Endodermal cell (in vitro differentiated cells): ENCODE measurements around the gene APOL3. TPM values are rescaled to one million over a fixed set of nuclear protein-coding genes. Genes with fewer than 3 reads are reported as not detected.
"Not testable (repeated sequence)": the region's sequence is repeated elsewhere in the genome, so short reads cannot be mapped to it uniquely, and the experiment has no call there.

Experiments used
- DNase-seq: peaks from one replicate; pipeline ENCODE4 v3.0.0-alpha.2; 2017
- H3K27ac ChIP-seq: 2 replicates; pipeline ENCODE4 v1.5.1; 2013; ENCODE audit warnings: mild to moderate bottlenecking, low read depth, low read length, moderate library complexity
- H3K27me3 ChIP-seq: 2 replicates; pipeline ENCODE4 v1.6.1; 2013; ENCODE audit warnings: mild to moderate bottlenecking, low read length, moderate library complexity; ENCODE audit not compliant: insufficient read depth, control insufficient read depth, poor library complexity, severe bottlenecking
- H3K36me3 ChIP-seq: 2 replicates; pipeline ENCODE4 v1.7.0; 2013; ENCODE audit warnings: mild to moderate bottlenecking, low read length, moderate library complexity; ENCODE audit not compliant: control insufficient read depth, insufficient read depth
- H3K4me1 ChIP-seq: one replicate; pipeline ENCODE4 v1.7.0; 2013; ENCODE audit warnings: low read length; ENCODE audit not compliant: control insufficient read depth, insufficient read depth
- H3K4me3 ChIP-seq: 2 replicates; pipeline ENCODE4 v1.5.1; 2013; ENCODE audit warnings: mild to moderate bottlenecking, low read length, moderate library complexity
- H3K9ac ChIP-seq: 2 replicates; pipeline ENCODE4 v1.6.1; 2013; ENCODE audit warnings: mild to moderate bottlenecking, low read length, moderate library complexity; ENCODE audit not compliant: poor library complexity, severe bottlenecking; ENCODE audit errors: extremely low read depth
- H3K9me3 ChIP-seq: 2 replicates; pipeline ENCODE4 v1.6.1; 2013; ENCODE audit warnings: mild to moderate bottlenecking, low read length, moderate library complexity; ENCODE audit not compliant: control insufficient read depth
- H3K27ac Mint-ChIP-seq: 2 replicates; pipeline ENCODE4 v1.8.0; 2020; ENCODE audit warnings: mixed read lengths
- H3K27me3 Mint-ChIP-seq: 2 replicates; pipeline ENCODE4 v1.8.0; 2021; ENCODE audit warnings: mild to moderate bottlenecking, mixed read lengths; ENCODE audit not compliant: insufficient read depth
- H3K36me3 Mint-ChIP-seq: 2 replicates; pipeline ENCODE4 v1.8.0; 2020; ENCODE audit warnings: low read depth, mixed read lengths
- H3K4me1 Mint-ChIP-seq: 2 replicates; pipeline ENCODE4 v1.8.0; 2020; ENCODE audit warnings: mixed read lengths
- H3K4me3 Mint-ChIP-seq: 2 replicates; pipeline ENCODE4 v1.8.0; 2020; ENCODE audit warnings: mild to moderate bottlenecking, moderate library complexity, mixed read lengths
- H3K9me3 Mint-ChIP-seq: 2 replicates; pipeline ENCODE4 v1.8.0; 2020; ENCODE audit warnings: mild to moderate bottlenecking, mixed read lengths
- CTCF ChIP-seq: fragments of 200-600 bp; sonication (generic); conservative IDR thresholded peaks from 2 replicates; pipeline ENCODE4 v1.5.0; 2021; ENCODE audit warnings: antibody characterized with exemption, mild to moderate bottlenecking
- WGBS, 2 experiments: methylation state at CpG; one replicate each; pipeline versions ENCODE4 v1.1.5 to v1.1.7; 2013; ENCODE audit warnings: missing lambda C conversion rate in 2 of 2, mixed read lengths in 1 of 2; ENCODE audit not compliant: insufficient coverage in 1 of 2, insufficient read length in 1 of 2; 5-methylcytosine and 5-hydroxymethylcytosine counted together
- total RNA-seq, 2 donors: library from RNA; stranded (reverse); fragmentation: NEBNext Ultra II Directional in 1 of 2; extraction: Animal tissue kit (Norgen Biotek cat#: 25700) in 1 of 2; gene quantifications; 2 replicates in 1 of 2; 3 replicates in 1 of 2; pipeline ENCODE4 v1.2.1, GENCODE V29; 2021

Gene APOL3
- total RNA-seq, 2 donors from 2014 or later = 0.46 to 1.1 TPM

DNA sequence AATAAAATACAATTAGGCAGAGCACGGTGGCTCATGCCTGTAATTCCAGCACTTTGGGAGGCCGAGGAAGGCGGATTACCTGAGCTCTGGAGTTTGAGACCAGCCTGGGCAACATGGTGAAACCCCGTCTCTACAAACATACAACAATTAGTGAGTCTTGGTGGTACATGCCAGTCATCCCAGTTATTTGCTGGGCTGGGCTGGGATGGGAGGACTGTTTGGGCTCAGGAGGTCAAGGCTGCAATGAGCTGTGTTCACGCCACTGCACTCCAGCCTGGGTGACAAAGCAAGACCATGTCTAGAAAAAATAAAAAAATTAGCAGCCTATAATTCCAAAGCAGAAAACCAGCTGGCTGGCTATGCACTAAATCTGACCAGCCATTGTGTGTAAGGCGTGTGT is 35.1 kb downstream of the APOL3 start:
- Mint-ChIP-seq H3K36me3 (no peaks in the 10 kb centered on the region), H3K9me3 (no peaks in the 10 kb centered on the region), H3K4me1 (peaks cover 2% of the 10 kb centered on the region), H3K4me3 (no peak overlapping the region), H3K27ac (no peak overlapping the region), H3K27me3 (peaks cover 33% of the 10 kb centered on the region)
- no peak for DNase-seq
- WGBS, 2 experiments = 87 to 91% methylated on average over 3 to 5 of the region's 6 CpGs
- no peaks in the 10 kb centered on the region for H3K36me3 ChIP-seq
- no peak overlapping the region for H3K9ac ChIP-seq
- H3K4me1 ChIP-seq = no peaks in the 10 kb centered on the region
- no peak overlapping the region for H3K27ac ChIP-seq
- peaks cover 22% of the 10 kb centered on the region for H3K27me3 ChIP-seq
- no peak overlapping the region for H3K4me3 ChIP-seq
- no peaks in the 10 kb centered on the region for H3K9me3 ChIP-seq
- no peak for TF ChIP-seq CTCF

- Histone ChIP-seq H3K4me1 (no peaks in the 10 kb centered on the region), H3K4me3 (no peak overlapping the region), H3K9me3 (no peaks in the 10 kb centered on the region), H3K27ac (no peak overlapping the region), H3K36me3 (no peaks in the 10 kb centered on the region), H3K27me3 (peaks cover 22% of the 10 kb centered on the region), H3K9ac (no peak overlapping the region)
- H3K27me3 Mint-ChIP-seq = peaks cover 29% of the 10 kb centered on the region
- H3K4me1 Mint-ChIP-seq = peaks cover 2% of the 10 kb centered on the region
- no peak for TF ChIP-seq CTCF
- H3K36me3 Mint-ChIP-seq = no peaks in the 10 kb centered on the region
- WGBS, 2 experiments = 86 to 88% methylated on average over 11 of the region's 11 CpGs
- H3K4me3 Mint-ChIP-seq = no peak overlapping the region
- no peak overlapping the region for H3K27ac Mint-ChIP-seq
- H3K9me3 Mint-ChIP-seq = no peaks in the 10 kb centered on the region
- no peak for DNase-seq
These were observed 35.9 kb downstream of the APOL3 start for GRCh38 chr22:36124666-36125065.

- Histone ChIP-seq H3K4me1 (no peaks in the 10 kb centered on the region), H3K9ac (no peak overlapping the region), H3K4me3 (no peak overlapping the region), H3K27me3 (peaks cover 22% of the 10 kb centered on the region), H3K9me3 (no peaks in the 10 kb centered on the region), H3K36me3 (no peaks in the 10 kb centered on the region), H3K27ac (no peak overlapping the region)
- peak overlapping the region; percentile 34 for H3K4me3 Mint-ChIP-seq
- TF ChIP-seq CTCF = peak; percentile 98
- H3K27me3 Mint-ChIP-seq = peaks cover 24% of the 10 kb centered on the region
- peak overlapping the region; percentile 88 for H3K27ac Mint-ChIP-seq
- peak; percentile 96 for DNase-seq
- H3K36me3 Mint-ChIP-seq = no peaks in the 10 kb centered on the region
- no peaks in the 10 kb centered on the region for H3K9me3 Mint-ChIP-seq
- peaks cover 2% of the 10 kb centered on the region for H3K4me1 Mint-ChIP-seq
- 50 to 52% methylated on average over 35 to 50 of the region's 50 CpGs for WGBS, 2 experiments
These were observed 36.6 kb downstream of the APOL3 start for GRCh38 chr22:36123673-36124630.

- not testable (repeated sequence) for H3K36me3 Mint-ChIP-seq, H3K27ac ChIP-seq, H3K4me3 ChIP-seq, DNase-seq, H3K9me3 ChIP-seq, H3K4me1 ChIP-seq, H3K4me1 Mint-ChIP-seq, H3K9me3 Mint-ChIP-seq, H3K36me3 ChIP-seq, H3K27me3 ChIP-seq, H3K9ac ChIP-seq, H3K27ac Mint-ChIP-seq, H3K4me3 Mint-ChIP-seq
- H3K27me3 Mint-ChIP-seq = peaks cover 13% of the 10 kb centered on the region
- 73 to 89% methylated on average over 5 to 6 of the region's 6 CpGs for WGBS, 2 experiments
These were observed 39.8 kb downstream of the APOL3 start for GRCh38 chr22:36120621-36121351.
